AG04449 (cell line): Measurements from ENCODE around the gene ENOPH1.

Experiments
- CTCF ChIA-PET: fragments of 350-600 bp; formaldehyde crosslinking; extraction: SDS; loops from one replicate; lab custom pipeline; 2021; ENCODE audit warnings: antibody characterized with exemption; lab: Yijun Ruan, JAX
- POLR2A ChIA-PET: fragments of 400-600, 350-600 bp; formaldehyde crosslinking; extraction: SDS; loops from one replicate; lab custom pipeline; 2020; ENCODE audit warnings: antibody characterized with exemption, inconsistent platforms; lab: Yijun Ruan, JAX
- DNase-seq: peaks from one replicate; pipeline ENCODE4 v3.0.0-alpha.2; 2010; ENCODE audit warnings: low read depth, low spot score
- H3K4me3 ChIP-seq: 2 replicates; pipeline ENCODE4 v1.5.1; 2011; ENCODE audit warnings: low read depth, mild to moderate bottlenecking, control low read depth, low read length
- TF ChIP-seq, protein P1 (sequence below): IDR thresholded peaks from one replicate; pipeline ENCODE4 v1.5.1; 2011; ENCODE audit warnings: mild to moderate bottlenecking, moderate library complexity, low read length, control low read depth, inconsistent platforms; ENCODE audit not compliant: insufficient read depth; ENCODE audit errors: missing control alignments

The ENOPH1 gene

DNA sequence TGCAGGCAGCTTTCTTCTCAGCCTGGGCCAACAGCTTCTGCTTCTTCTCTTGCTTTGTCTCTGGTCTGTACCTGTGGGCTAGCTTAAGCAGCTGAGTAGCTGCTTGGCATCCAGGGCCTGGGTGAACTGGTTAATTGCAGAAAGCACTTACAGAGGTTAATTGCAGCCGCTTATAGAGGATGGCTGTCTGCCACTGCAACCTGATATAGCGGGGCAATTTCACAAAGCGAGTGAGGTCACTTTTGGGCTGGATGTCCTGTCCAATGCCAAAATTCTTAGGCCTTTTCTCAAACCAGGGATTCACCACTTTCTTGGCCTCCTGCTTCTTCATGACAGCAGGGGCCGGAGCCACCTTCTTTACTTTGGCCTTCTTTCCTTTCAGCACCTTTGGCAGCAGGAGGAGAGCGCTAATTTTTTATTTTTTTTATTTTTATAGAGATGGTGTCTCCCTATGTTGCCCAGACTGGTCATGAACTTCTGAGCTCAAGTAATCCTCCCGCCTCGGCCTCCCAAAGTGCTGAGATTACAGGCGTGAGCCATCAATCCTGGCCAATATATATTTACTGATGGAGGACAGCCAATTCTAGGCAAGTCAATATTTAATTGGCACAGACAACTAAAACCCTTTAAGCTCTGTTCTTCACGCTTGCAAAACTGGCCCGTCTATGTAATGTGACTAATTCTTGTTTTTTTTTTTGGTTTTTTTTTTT lies 61.0 kb downstream of the ENOPH1 start:
- POLR2A ChIA-PET: no interaction called here
- no peak overlapping the region for H3K4me3 ChIP-seq
- TF ChIP-seq, protein P1, sequence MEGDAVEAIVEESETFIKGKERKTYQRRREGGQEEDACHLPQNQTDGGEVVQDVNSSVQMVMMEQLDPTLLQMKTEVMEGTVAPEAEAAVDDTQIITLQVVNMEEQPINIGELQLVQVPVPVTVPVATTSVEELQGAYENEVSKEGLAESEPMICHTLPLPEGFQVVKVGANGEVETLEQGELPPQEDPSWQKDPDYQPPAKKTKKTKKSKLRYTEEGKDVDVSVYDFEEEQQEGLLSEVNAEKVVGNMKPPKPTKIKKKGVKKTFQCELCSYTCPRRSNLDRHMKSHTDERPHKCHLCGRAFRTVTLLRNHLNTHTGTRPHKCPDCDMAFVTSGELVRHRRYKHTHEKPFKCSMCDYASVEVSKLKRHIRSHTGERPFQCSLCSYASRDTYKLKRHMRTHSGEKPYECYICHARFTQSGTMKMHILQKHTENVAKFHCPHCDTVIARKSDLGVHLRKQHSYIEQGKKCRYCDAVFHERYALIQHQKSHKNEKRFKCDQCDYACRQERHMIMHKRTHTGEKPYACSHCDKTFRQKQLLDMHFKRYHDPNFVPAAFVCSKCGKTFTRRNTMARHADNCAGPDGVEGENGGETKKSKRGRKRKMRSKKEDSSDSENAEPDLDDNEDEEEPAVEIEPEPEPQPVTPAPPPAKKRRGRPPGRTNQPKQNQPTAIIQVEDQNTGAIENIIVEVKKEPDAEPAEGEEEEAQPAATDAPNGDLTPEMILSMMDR: no peak
- no peak for DNase-seq
- CTCF ChIA-PET: interaction anchor here (0.8 to 1.2 kb wide), 3 partner anchors 9 to 248 kb away, joined by 3 to 5 read pairs (median 3); no protein-coding TSS in a partner anchor

DNA sequence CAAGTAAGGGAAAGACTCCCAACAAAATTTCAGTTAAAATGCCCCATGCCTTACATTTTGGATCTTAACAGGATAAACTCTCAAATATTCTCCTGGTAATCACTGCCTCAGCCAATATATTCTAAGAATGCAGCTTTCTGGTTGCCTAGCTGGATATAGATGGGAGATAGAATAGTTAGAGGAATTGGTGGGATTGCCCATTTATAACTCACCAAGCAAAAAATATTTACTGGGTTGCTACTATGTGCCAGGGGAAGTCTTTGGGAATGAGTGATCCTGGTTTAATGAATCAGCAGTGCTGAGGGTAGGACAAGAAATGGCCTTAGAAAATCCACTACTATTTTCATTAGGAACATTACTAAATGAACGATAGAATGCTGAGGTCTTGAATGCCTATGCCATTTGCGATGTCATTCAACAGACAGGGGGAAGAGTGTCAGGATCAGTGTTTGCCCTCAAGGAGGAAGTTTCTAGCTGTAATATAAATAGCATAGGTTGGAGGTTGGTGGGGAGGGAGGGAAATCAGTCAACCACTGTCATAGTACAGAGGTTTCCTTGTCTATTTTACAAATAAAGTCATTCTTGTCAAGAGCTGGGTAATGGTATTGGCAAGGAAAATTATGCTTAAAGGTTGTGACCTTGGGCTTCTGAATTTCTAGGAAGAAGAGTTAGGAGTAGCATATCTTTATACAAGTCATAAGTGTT lies 63.5 kb downstream of the ENOPH1 start:
- DNase-seq: peak; percentile 51
- TF ChIP-seq, protein P1: no peak
- ChIA-PET POLR2A (no interaction called here), CTCF (interaction anchor here (1.4 kb wide), 1 partner anchor 245 kb away, joined by 6 read pairs; no protein-coding TSS in a partner anchor)
- no peak overlapping the region for H3K4me3 ChIP-seq

DNA sequence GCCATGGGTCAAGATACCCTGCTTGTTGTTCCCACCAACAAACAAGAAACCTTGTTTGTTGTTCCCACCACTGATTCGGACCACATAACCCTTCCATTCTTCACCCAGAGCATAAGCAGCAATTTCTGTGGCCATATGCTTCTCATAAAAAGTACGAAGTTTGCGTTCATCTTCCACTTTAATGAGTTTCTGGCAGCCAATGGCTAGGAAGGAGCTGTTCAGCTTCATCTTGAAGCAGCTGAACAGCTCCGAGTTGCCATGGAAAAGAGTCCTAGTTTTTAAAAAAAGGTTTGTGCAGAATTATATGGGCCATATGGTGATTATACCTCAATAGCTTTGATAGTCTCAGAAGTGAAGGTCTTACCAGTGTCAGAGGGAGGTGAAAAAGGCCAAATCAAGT lies 65.3 kb downstream of the ENOPH1 start:
- POLR2A ChIA-PET: no interaction called here
- CTCF ChIA-PET: no interaction called here
- TF ChIP-seq, protein P1: no peak
- no peak for DNase-seq
- no peak overlapping the region for H3K4me3 ChIP-seq

DNA sequence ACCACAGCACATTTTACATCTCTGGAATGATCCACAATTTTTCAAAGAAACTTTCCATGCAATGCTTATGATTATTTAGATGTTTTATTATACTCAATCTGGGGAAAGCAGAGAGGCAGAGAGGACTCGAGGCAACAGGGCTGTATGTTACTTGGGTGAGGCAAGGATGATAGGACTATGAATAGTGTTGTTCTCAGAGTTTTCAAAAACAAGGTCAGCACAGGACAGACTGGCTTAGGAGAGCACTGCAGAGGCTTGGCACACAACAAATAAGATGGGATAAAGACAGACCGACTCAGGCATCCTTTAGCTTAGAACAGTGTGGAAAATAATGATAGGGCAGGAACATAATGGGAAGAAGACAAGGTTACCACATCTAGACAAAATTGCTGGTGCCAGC lies 66.0 kb downstream of the ENOPH1 start:
- TF ChIP-seq, protein P1: no peak
- DNase-seq: no peak
- no peak overlapping the region for H3K4me3 ChIP-seq
- ChIA-PET CTCF (no interaction called here), POLR2A (no interaction called here)

DNA sequence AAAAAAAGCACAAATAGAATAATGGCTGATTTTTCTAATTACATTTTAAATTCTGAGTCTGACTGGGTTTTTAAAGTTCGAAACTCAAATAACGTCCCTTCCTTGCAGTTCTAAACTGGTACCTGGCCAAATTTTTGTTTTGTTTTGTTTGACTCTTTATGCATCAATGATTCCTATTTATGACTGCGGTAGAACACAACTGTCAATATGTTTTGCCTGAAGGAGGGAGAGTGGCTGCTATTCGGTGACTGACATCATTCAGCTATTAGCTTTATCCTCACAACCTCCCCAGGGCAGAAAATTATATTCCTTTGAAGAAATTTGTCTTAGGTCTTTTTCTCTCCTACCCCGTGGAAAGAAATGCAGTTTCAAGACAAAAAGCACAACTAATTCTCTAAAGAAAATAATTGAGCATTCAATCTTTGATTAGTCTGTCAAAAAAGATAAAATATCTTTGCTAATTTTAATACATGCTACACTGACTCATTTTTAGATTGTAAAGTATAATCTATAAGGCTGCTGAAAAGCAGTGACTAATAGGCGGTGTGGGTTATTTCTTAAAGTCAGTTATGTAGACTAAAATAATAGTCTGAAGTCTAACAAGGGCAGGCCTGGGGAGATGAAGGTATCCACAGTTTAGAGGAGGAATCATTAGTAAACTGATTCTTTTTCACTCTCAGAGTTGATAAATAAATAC lies 69.5 kb downstream of the ENOPH1 start:
- TF ChIP-seq, protein P1: no peak
- no peak for DNase-seq
- ChIA-PET CTCF (interaction anchor here (0.8 to 1.8 kb wide), 3 partner anchors 9 to 239 kb away, joined by 5 read pairs; no protein-coding TSS in a partner anchor), POLR2A (no interaction called here)
- no peak overlapping the region for H3K4me3 ChIP-seq
